GM23248 (cell line): ENCODE results near the gene EVI5L. TPM values are rescaled to one million over a fixed set of nuclear protein-coding genes. Genes with fewer than 3 reads are reported as not detected.
A peak's percentile ranks its signal among the peaks of the same experiment; 100 is the strongest.

Source experiments
- DNase-seq: peaks from one replicate; pipeline ENCODE4 v3.0.0-alpha.2; 2015
- H2AFZ ChIP-seq: fragments of 200-600 bp; sonication (generic); 2 replicates; pipeline ENCODE4 v1.6.1; 2016; ENCODE audit warnings: antibody characterized with exemption
- H3F3A ChIP-seq: fragments of 200-600 bp; sonication (generic); 2 replicates; pipeline ENCODE4 v1.6.1; 2016; ENCODE audit warnings: mild to moderate bottlenecking, antibody characterized with exemption, mixed run types; ENCODE audit not compliant: insufficient read depth
- H3K27ac ChIP-seq: fragments of 200-600 bp; sonication (generic); 2 replicates; pipeline ENCODE4 v1.5.1; 2016; ENCODE audit warnings: mild to moderate bottlenecking
- H3K27me3 ChIP-seq: fragments of 200-600 bp; sonication (generic); replicated peaks from 2 replicates; pipeline ENCODE4 v1.6.1; 2016; ENCODE audit warnings: mild to moderate bottlenecking; ENCODE audit not compliant: insufficient read depth
- H3K36me3 ChIP-seq: fragments of 200-600 bp; sonication (generic); 2 replicates; pipeline ENCODE4 v1.6.1; 2016; ENCODE audit warnings: low read depth, mild to moderate bottlenecking
- H3K4me1 ChIP-seq: fragments of 200-600 bp; sonication (generic); 2 replicates; pipeline ENCODE4 v1.6.1; 2016; ENCODE audit warnings: mild to moderate bottlenecking; ENCODE audit not compliant: insufficient read depth
- H3K4me2 ChIP-seq: fragments of 200-600 bp; sonication (generic); one replicate; pipeline ENCODE4 v1.6.1; 2016; ENCODE audit warnings: mild to moderate bottlenecking; ENCODE audit not compliant: unreplicated experiment
- H3K4me3 ChIP-seq: fragments of 200-600 bp; sonication (generic); 2 replicates; pipeline ENCODE4 v1.5.1; 2016; ENCODE audit warnings: mild to moderate bottlenecking
- H3K79me2 ChIP-seq: fragments of 200-600 bp; sonication (generic); 2 replicates; pipeline ENCODE4 v1.6.1; 2016; ENCODE audit warnings: mild to moderate bottlenecking; ENCODE audit not compliant: insufficient read depth
- H3K9ac ChIP-seq: fragments of 200-600 bp; sonication (generic); 2 replicates; pipeline ENCODE4 v1.6.1; 2016; ENCODE audit warnings: mild to moderate bottlenecking
- H3K9me2 ChIP-seq: fragments of 200-600 bp; sonication (generic); 2 replicates; pipeline ENCODE4 v1.6.1; 2016; ENCODE audit warnings: mixed run types, mild to moderate bottlenecking, moderate library complexity; ENCODE audit not compliant: insufficient read depth
- H3K9me3 ChIP-seq: fragments of 200-600 bp; sonication (generic); one replicate; pipeline ENCODE4 v1.6.1; 2017; ENCODE audit warnings: low read depth
- H4K20me1 ChIP-seq: fragments of 200-600 bp; sonication (generic); 2 replicates; pipeline ENCODE4 v1.6.0; 2016; ENCODE audit not compliant: insufficient read depth
- EZH2 ChIP-seq: fragments of 200-600 bp; sonication (generic); IDR thresholded peaks from 2 replicates; pipeline ENCODE4 v1.6.1; 2018; ENCODE audit warnings: antibody characterized with exemption, mild to moderate bottlenecking; ENCODE audit not compliant: insufficient read depth, poor library complexity, severe bottlenecking
- EZH2phosphoT487 ChIP-seq: fragments of 200-600 bp; sonication (generic); IDR thresholded peaks from 2 replicates; pipeline ENCODE4 v1.6.1; 2018; ENCODE audit warnings: antibody characterized with exemption, moderate library complexity, mild to moderate bottlenecking, low read depth; ENCODE audit not compliant: insufficient read depth
- WGBS, 2 experiments: methylation state at CpG; one replicate each; pipeline ENCODE4 v1.1.6; 2015 to 2017; ENCODE audit warnings: low lambda C conversion rate in 2 of 2, low coverage in 1 of 2; ENCODE audit errors: missing lambda C conversion rate in 2 of 2; 5-methylcytosine and 5-hydroxymethylcytosine counted together
- in situ Hi-C: fragments of 300-500 bp; cut with MboI; formaldehyde crosslinking; loops from 2 replicates; pipeline ENCODE4 v1.15.0; 2020
- polyA plus RNA-seq: library from polyadenylated mRNA; unstranded; fragments of >200 nt; fragmentation: Nextera tagmentation; extraction: Ambion mirVana; gene quantifications from 2 replicates; pipeline ENCODE4 v1.2.1, GENCODE V29; 2016
- total RNA-seq: library from RNA; depleted of rRNA; stranded (reverse); fragments of >200 nt; shearing (Covaris generic); gene quantifications from 2 replicates; pipeline ENCODE4 v1.2.3, GENCODE V29; 2014

EVI5L gene
- total and polyA plus RNA-seq, 2 experiments from 2014 or later: 6.9 to 24.3 TPM

GRCh38 chr19:7862413-7862951 is 32.5 kb downstream of the EVI5L start:
- TF ChIP-seq EZH2 (no peak), EZH2phosphoT487 (no peak)
- 19 to 29% methylated on average over 7 to 52 of the region's 67 CpGs for WGBS, 2 experiments
- Histone ChIP-seq H3K9ac (no peak overlapping the region), H3K9me2 (no peaks in the 10 kb centered on the region), H4K20me1 (no peaks in the 10 kb centered on the region), H3K9me3 (no peaks in the 10 kb centered on the region), H3K36me3 (no peaks in the 10 kb centered on the region), H3K4me2 (no peak overlapping the region), H2AFZ (no peak overlapping the region), H3K79me2 (no peaks in the 10 kb centered on the region), H3F3A (no peaks in the 10 kb centered on the region), H3K4me3 (no peak overlapping the region), H3K4me1 (no peaks in the 10 kb centered on the region), H3K27ac (no peak overlapping the region), H3K27me3 (no peaks in the 10 kb centered on the region)
- in situ Hi-C loops: no loop called here
- peak; percentile 56 for DNase-seq

- no peak for DNase-seq
- Histone ChIP-seq H3K4me3 (no peak overlapping the region), H3F3A (no peaks in the 10 kb centered on the region), H3K9ac (no peak overlapping the region), H3K79me2 (no peaks in the 10 kb centered on the region), H3K9me3 (no peaks in the 10 kb centered on the region), H3K27me3 (no peaks in the 10 kb centered on the region), H4K20me1 (no peaks in the 10 kb centered on the region), H3K9me2 (no peaks in the 10 kb centered on the region), H2AFZ (no peak overlapping the region), H3K27ac (no peak overlapping the region), H3K36me3 (no peaks in the 10 kb centered on the region), H3K4me1 (no peaks in the 10 kb centered on the region), H3K4me2 (no peak overlapping the region)
- in situ Hi-C loops: no loop called here
- WGBS, 2 experiments: 94 to 96% methylated on average over 52 to 83 of the region's 83 CpGs
- no peak for TF ChIP-seq EZH2
- TF ChIP-seq EZH2phosphoT487: no peak
Measured at GRCh38 chr19:7863157-7863970, 33.3 kb downstream of the EVI5L start.

- no peak overlapping the region for H3K4me2 ChIP-seq
- H3K9me2 ChIP-seq: no peaks in the 10 kb centered on the region
- no peaks in the 10 kb centered on the region for H3K27me3 ChIP-seq
- H3K4me3 ChIP-seq: no peak overlapping the region
- 86% methylated on average over 19 to 20 of the region's 21 CpGs for WGBS, 2 experiments
- no peaks in the 10 kb centered on the region for H3K79me2 ChIP-seq
- no peaks in the 10 kb centered on the region for H4K20me1 ChIP-seq
- no peaks in the 10 kb centered on the region for H3K4me1 ChIP-seq
- in situ Hi-C loops: no loop called here
- no peak for TF ChIP-seq EZH2phosphoT487
- TF ChIP-seq EZH2: no peak
- H3F3A ChIP-seq: no peaks in the 10 kb centered on the region
- no peak overlapping the region for H3K27ac ChIP-seq
- H3K9ac ChIP-seq: no peak overlapping the region
- H3K36me3 ChIP-seq: no peaks in the 10 kb centered on the region
- DNase-seq: no peak
- no peak overlapping the region for H2AFZ ChIP-seq
- H3K9me3 ChIP-seq: no peaks in the 10 kb centered on the region
Measured at GRCh38 chr19:7863971-7864689, 34.1 kb downstream of the EVI5L start.

DNA sequence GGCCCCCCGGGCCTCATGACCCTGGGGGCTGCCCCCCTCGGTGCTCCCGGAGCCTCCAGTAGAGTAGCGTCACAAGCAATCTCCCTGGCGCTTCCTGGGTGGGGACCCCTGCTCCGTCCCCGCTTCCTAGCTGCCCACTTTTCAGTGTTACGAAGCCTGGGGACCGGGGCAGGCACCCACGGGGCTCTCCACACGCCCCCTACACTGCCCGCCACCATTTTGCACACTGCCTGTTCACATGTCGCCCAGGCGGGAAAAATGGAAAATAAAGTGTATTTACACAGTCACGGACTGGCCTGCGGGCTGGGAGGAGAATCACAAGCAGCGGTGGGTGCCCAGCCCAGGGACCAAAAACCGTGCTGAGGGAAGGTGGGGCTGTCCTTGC is 34.7 kb downstream of the EVI5L start:
- Histone ChIP-seq H2AFZ (no peak overlapping the region), H3K9ac (no peak overlapping the region), H4K20me1 (no peaks in the 10 kb centered on the region), H3K4me1 (no peaks in the 10 kb centered on the region), H3K79me2 (no peaks in the 10 kb centered on the region), H3K9me3 (no peaks in the 10 kb centered on the region), H3K27ac (no peak overlapping the region), H3F3A (no peaks in the 10 kb centered on the region), H3K4me3 (no peak overlapping the region), H3K9me2 (no peaks in the 10 kb centered on the region), H3K4me2 (no peak overlapping the region), H3K36me3 (no peaks in the 10 kb centered on the region), H3K27me3 (no peaks in the 10 kb centered on the region)
- in situ Hi-C loops: no loop called here
- WGBS, 2 experiments: 71 to 77% methylated on average over 14 to 18 of the region's 18 CpGs
- no peak for TF ChIP-seq EZH2
- TF ChIP-seq EZH2phosphoT487: no peak
- DNase-seq: no peak
